Neuronal stem cell (in vitro differentiated cells): ENCODE measurements around the gene IGF1R.

Experiments
- DNase-seq: peaks from one replicate; pipeline ENCODE4 v3.0.0-alpha.2; 2013; ENCODE audit warnings: low spot score
- H2AFZ ChIP-seq: one replicate; pipeline ENCODE4 v1.6.1; 2013; ENCODE audit warnings: mild to moderate bottlenecking, low read length, inconsistent platforms
- H2AK5ac ChIP-seq: 2 replicates; pipeline ENCODE4 v1.6.1; 2013; ENCODE audit warnings: low read depth, mild to moderate bottlenecking, inconsistent platforms, low read length, moderate library complexity, mixed read lengths
- H2BK120ac ChIP-seq: 2 replicates; pipeline ENCODE4 v1.6.1; 2013; ENCODE audit warnings: low read depth, mild to moderate bottlenecking, inconsistent platforms, low read length, moderate library complexity, mixed read lengths
- H2BK12ac ChIP-seq: one replicate; pipeline ENCODE4 v1.6.1; 2013; ENCODE audit warnings: low read length, inconsistent platforms
- H2BK15ac ChIP-seq: 2 replicates; pipeline ENCODE4 v1.6.1; 2013; ENCODE audit warnings: mild to moderate bottlenecking, low read length, inconsistent platforms, mixed read lengths
- H2BK5ac ChIP-seq: one replicate; pipeline ENCODE4 v1.6.1; 2013; ENCODE audit warnings: inconsistent platforms, mild to moderate bottlenecking, low read length, moderate library complexity
- H3K14ac ChIP-seq: one replicate; pipeline ENCODE4 v1.6.1; 2013; ENCODE audit warnings: low read length, inconsistent platforms
- H3K18ac ChIP-seq: 2 replicates; pipeline ENCODE4 v1.6.1; 2013; ENCODE audit warnings: low read length, inconsistent platforms
- H3K23ac ChIP-seq: 2 replicates; pipeline ENCODE4 v1.6.1; 2013; ENCODE audit warnings: low read depth, mild to moderate bottlenecking, mixed read lengths, low read length, inconsistent platforms; ENCODE audit not compliant: poor library complexity
- H3K27ac ChIP-seq: replicated peaks from 3 replicates; pipeline ENCODE4 v1.5.1; 2013; ENCODE audit warnings: low read length, inconsistent platforms
- H3K27me3 ChIP-seq, 3 experiments: 2 replicates each; pipeline ENCODE4 v1.6.1; 2013; ENCODE audit warnings: low read length in 3 of 3, mild to moderate bottlenecking in 2 of 3, inconsistent platforms in 1 of 3, low read depth in 1 of 3, mixed read lengths in 1 of 3, moderate library complexity in 1 of 3; ENCODE audit not compliant: control insufficient read depth in 3 of 3, insufficient read depth in 3 of 3
- H3K36me3 ChIP-seq, 2 donors: replicated peaks in 1 of 2; 2 replicates each; pipeline ENCODE4 v1.6.1; 2013; ENCODE audit warnings: low read length in 2 of 2; ENCODE audit not compliant: control insufficient read depth in 2 of 2, insufficient read depth in 2 of 2
- H3K4ac ChIP-seq: 2 replicates; pipeline ENCODE4 v1.6.1; 2013; ENCODE audit warnings: inconsistent platforms, mild to moderate bottlenecking, low read length, moderate library complexity
- H3K4me1 ChIP-seq, 2 donors: 1 replicate in 1 of 2; 2 replicates in 1 of 2; pipeline ENCODE4 v1.6.1; 2013; ENCODE audit warnings: low read length in 2 of 2, low read depth in 1 of 2; ENCODE audit not compliant: control insufficient read depth in 2 of 2, insufficient read depth in 1 of 2
- H3K4me2 ChIP-seq: one replicate; pipeline ENCODE4 v1.6.1; 2013; ENCODE audit warnings: mild to moderate bottlenecking, low read length, inconsistent platforms; ENCODE audit not compliant: insufficient read depth, poor library complexity, severe bottlenecking
- H3K4me3 ChIP-seq, 2 donors: 2 replicates each; pipeline ENCODE4 v1.5.1; 2013; ENCODE audit warnings: low read length in 2 of 2, mild to moderate bottlenecking in 2 of 2, inconsistent platforms in 1 of 2, moderate library complexity in 1 of 2
- H3K79me1 ChIP-seq: one replicate; pipeline ENCODE4 v1.6.1; 2013; ENCODE audit warnings: low read depth, mild to moderate bottlenecking, inconsistent platforms, low read length, moderate library complexity
- H3K9ac ChIP-seq: one replicate; pipeline ENCODE4 v1.6.1; 2013; ENCODE audit warnings: mild to moderate bottlenecking, low read depth, low read length, inconsistent platforms; ENCODE audit not compliant: poor library complexity
- H3K9me3 ChIP-seq, 2 donors: replicated peaks in 1 of 2; 2 replicates each; pipeline versions ENCODE3 to v1.6.1; 2013; ENCODE audit warnings: low read length in 2 of 2, mild to moderate bottlenecking in 2 of 2, inconsistent platforms in 1 of 2, low read depth in 1 of 2, mixed read lengths in 1 of 2, moderate library complexity in 1 of 2; ENCODE audit not compliant: control insufficient read depth in 2 of 2, insufficient read depth in 1 of 2
- H4K8ac ChIP-seq: one replicate; pipeline ENCODE4 v1.6.1; 2013; ENCODE audit warnings: low read depth, mild to moderate bottlenecking, inconsistent platforms, low read length, moderate library complexity
- H4K91ac ChIP-seq: one replicate; pipeline ENCODE4 v1.6.1; 2013; ENCODE audit warnings: low read length, low read depth, mild to moderate bottlenecking, inconsistent platforms; ENCODE audit not compliant: poor library complexity
- WGBS, 2 donors: extraction: QIAGEN DNeasy Blood & Tissue Kit; methylation state at CpG; one replicate each; pipeline ENCODE4 v1.1.7; 2013; ENCODE audit warnings: missing lambda C conversion rate in 2 of 2, mixed read lengths in 1 of 2; ENCODE audit not compliant: insufficient read length in 2 of 2, insufficient replicate concordance in 1 of 2; ENCODE audit errors: extremely low coverage in 2 of 2; 5-methylcytosine and 5-hydroxymethylcytosine counted together

The IGF1R gene

GRCh38 chr15:98671060-98672008 lies 23.0 kb downstream of the IGF1R start:
- DNase-seq = no peak
- peaks cover 37 to 43% of the 10 kb centered on the region in 2 donors for H3K4me1 ChIP-seq

GRCh38 chr15:98673133-98673532 lies 24.8 kb downstream of the IGF1R start:
- H3K36me3 ChIP-seq = peaks cover 0 to 15% of the 10 kb centered on the region in 2 donors
- H3K23ac ChIP-seq = no peak overlapping the region
- no peak overlapping the region for H2AK5ac ChIP-seq
- no peak overlapping the region for H2BK120ac ChIP-seq
- no peaks in the 10 kb centered on the region for H3K9me3 ChIP-seq
- no peak overlapping the region for H3K14ac ChIP-seq
- H3K4me1 ChIP-seq = peaks cover 35 to 40% of the 10 kb centered on the region in 2 donors
- no peak overlapping the region for H2AFZ ChIP-seq
- H3K4ac ChIP-seq = no peak overlapping the region
- H3K4me2 ChIP-seq = no peak overlapping the region
- H2BK12ac ChIP-seq = no peak overlapping the region
- H3K79me1 ChIP-seq = peaks cover 5% of the 10 kb centered on the region
- H3K9ac ChIP-seq = no peak overlapping the region
- H4K8ac ChIP-seq = no peak overlapping the region
- H3K27ac ChIP-seq = no peak overlapping the region
- no CpG with 5 or more reads among the region's 4 CpGs for WGBS, 2 donors
- H3K4me3 ChIP-seq = no peak overlapping the region
- no peak overlapping the region for H4K91ac ChIP-seq
- H3K27me3 ChIP-seq = no peaks in the 10 kb centered on the region
- DNase-seq = no peak
- H2BK5ac ChIP-seq = no peak overlapping the region
- no peak overlapping the region for H2BK15ac ChIP-seq
- no peak overlapping the region for H3K18ac ChIP-seq

More at GRCh38 chr15:98671060-98672008, 23.0 kb downstream of the IGF1R start:
- Histone ChIP-seq H2BK120ac (no peak overlapping the region), H3K14ac (no peak overlapping the region), H4K8ac (no peak overlapping the region), H3K4ac (no peak overlapping the region), H2AK5ac (no peak overlapping the region), H3K36me3 (peaks cover 0 to 25% of the 10 kb centered on the region in 2 donors), H3K23ac (no peak overlapping the region), H2AFZ (no peak overlapping the region), H4K91ac (no peak overlapping the region), H3K27me3 (no peaks in the 10 kb centered on the region), H2BK12ac (no peak overlapping the region), H3K9me3 (no peaks in the 10 kb centered on the region), H3K4me2 (peak overlapping the region; percentile 30), H2BK5ac (no peak overlapping the region), H2BK15ac (no peak overlapping the region), H3K27ac (peak overlapping the region; percentile 75), H3K18ac (no peak overlapping the region), H3K9ac (no peak overlapping the region), H3K79me1 (peaks cover 7% of the 10 kb centered on the region), H3K4me3 (no peak overlapping the region)
- no CpG with 5 or more reads among the region's 6 CpGs for WGBS, 2 donors

GRCh38 chr15:98674336-98674735 lies 26.0 kb downstream of the IGF1R start:
- WGBS, 2 donors = no CpG with 5 or more reads among the region's 9 CpGs
- peaks cover 23 to 29% of the 10 kb centered on the region in 2 donors for H3K4me1 ChIP-seq
- H3K79me1 ChIP-seq = peaks cover 5% of the 10 kb centered on the region
- no peak overlapping the region for H3K9ac ChIP-seq
- no peak overlapping the region for H3K4me2 ChIP-seq
- H2BK15ac ChIP-seq = no peak overlapping the region
- H2BK120ac ChIP-seq = no peak overlapping the region
- no peak overlapping the region for H3K14ac ChIP-seq
- H4K8ac ChIP-seq = no peak overlapping the region
- no peak overlapping the region for H2BK5ac ChIP-seq
- no peak overlapping the region for H3K18ac ChIP-seq
- no peak overlapping the region for H4K91ac ChIP-seq
- H3K27ac ChIP-seq = no peak overlapping the region
- H2AFZ ChIP-seq = no peak overlapping the region
- H2AK5ac ChIP-seq = no peak overlapping the region
- peaks cover 0 to 9% of the 10 kb centered on the region in 2 donors for H3K36me3 ChIP-seq
- no peaks in the 10 kb centered on the region for H3K27me3 ChIP-seq
- no peak overlapping the region for H3K4ac ChIP-seq
- no peak overlapping the region for H3K23ac ChIP-seq
- no peak overlapping the region for H3K4me3 ChIP-seq
- H2BK12ac ChIP-seq = no peak overlapping the region
- no peaks in the 10 kb centered on the region for H3K9me3 ChIP-seq
- no peak for DNase-seq

- H4K8ac ChIP-seq = no peak overlapping the region
- H2BK5ac ChIP-seq = no peak overlapping the region
- no peak overlapping the region for H3K18ac ChIP-seq
- H3K36me3 ChIP-seq = peaks cover 0 to 14% of the 10 kb centered on the region in 2 donors
- no peak overlapping the region for H2BK120ac ChIP-seq
- no peak overlapping the region for H2BK12ac ChIP-seq
- H3K79me1 ChIP-seq = peaks cover 2% of the 10 kb centered on the region
- H2AFZ ChIP-seq = no peak overlapping the region
- H3K4ac ChIP-seq = no peak overlapping the region
- H3K23ac ChIP-seq = no peak overlapping the region
- H3K4me2 ChIP-seq = no peak overlapping the region
- DNase-seq = no peak
- H3K27me3 ChIP-seq = no peaks in the 10 kb centered on the region
- no peak overlapping the region for H2BK15ac ChIP-seq
- no peak overlapping the region for H3K27ac ChIP-seq
- WGBS, 2 donors = no CpG with 5 or more reads among the region's 7 CpGs
- no peaks in the 10 kb centered on the region for H3K9me3 ChIP-seq
- no peak overlapping the region for H3K14ac ChIP-seq
- H3K9ac ChIP-seq = no peak overlapping the region
- H3K4me3 ChIP-seq = no peak overlapping the region
- H3K4me1 ChIP-seq = peaks cover 6 to 12% of the 10 kb centered on the region in 2 donors
- H2AK5ac ChIP-seq = no peak overlapping the region
- H4K91ac ChIP-seq = no peak overlapping the region
These were observed 28.4 kb downstream of the IGF1R start for GRCh38 chr15:98676586-98677270.
